NCI-H345 treated with DMSO at 0.1 percent for 48 hours (cell line): ENCODE data around the gene MCF2L.

Source experiments
- DNase-seq: peaks from one replicate; lab custom pipeline; 2025; ENCODE audit not compliant: unreplicated experiment; lab: John Stamatoyannopoulos, UW

Gene MCF2L

DNA sequence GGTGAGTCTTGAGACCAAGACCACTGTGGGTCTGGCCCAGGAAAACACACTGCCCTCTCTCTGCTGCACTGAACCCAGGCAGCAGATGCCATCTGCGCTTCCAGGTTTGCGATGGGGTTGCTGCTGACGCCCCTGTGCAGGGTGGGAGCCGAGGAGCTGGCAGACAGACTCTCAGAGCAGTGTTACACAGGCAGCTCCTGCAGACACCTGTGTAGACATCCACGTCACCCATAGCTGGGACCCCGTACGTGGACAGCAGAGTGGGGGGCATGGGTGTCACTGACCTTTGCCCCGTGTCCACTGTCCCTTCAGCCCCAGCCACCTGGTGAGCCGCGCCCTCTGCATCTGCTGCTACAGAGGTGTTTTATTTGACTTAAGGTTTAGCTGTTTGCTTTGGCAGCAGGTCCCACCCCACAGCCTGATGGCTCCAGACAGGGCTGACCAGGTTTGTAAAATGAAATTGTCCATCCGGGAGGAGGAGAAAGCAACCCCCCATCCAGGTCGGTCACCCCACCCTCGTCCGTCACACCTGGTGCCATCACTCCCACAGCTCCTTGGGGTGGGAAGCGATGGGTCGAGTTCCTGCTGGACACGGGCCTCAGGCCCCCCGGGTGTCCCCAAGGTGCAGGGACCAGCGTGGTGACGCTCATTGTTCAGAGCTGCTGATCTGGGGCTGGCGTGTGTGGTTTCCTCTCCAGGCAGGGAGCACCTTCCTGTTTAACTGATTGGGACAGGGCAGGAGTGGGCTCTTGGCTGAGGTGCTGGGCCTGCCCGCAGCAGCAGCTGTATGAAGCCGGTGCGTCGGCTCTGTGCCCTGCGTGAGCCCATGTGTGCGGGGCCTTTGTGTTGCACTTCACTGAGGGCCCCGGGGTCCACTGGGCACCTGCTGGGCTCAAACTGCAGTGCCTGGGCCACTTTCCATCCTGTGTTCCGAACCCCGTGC lies 28.4 kb downstream of the MCF2L start:
- no peak for DNase-seq

DNA sequence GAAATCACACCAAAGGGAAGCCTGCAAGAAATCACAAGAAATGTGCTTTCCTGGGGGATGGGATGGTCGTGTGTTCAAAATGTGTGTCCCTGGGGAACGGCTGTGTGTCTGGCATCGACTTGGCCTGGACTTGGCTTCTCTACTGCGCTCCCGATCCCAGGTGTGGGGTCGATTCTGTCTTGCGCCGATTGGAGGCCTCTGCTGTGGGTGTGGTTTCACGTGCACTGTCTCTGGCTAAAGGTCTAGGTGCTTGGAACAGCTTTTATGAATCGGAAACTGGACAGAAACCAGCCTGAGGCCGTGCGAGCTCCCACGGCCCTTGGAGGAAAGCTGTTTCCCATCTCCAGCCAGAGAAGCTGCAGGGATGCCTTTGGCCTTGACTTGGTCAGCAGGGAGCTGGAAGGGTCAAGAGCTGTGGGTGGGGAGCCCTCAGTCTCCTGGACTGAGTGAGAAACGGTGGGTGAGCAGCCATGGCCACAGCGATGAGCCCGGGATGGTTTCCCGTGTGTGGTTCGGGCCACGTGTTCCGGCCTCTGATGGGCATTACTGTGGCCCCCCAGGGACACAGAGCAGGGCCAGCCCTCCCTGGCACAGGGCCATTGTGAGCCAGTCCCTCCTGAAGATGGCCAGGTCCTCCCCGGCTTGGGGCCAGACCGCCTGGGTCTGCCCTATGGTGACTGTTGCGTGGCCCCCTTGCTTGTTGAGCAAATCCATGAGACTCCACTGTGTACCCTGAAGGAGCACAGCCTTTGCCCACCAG lies 29.7 kb downstream of the MCF2L start:
- no peak for DNase-seq

DNA sequence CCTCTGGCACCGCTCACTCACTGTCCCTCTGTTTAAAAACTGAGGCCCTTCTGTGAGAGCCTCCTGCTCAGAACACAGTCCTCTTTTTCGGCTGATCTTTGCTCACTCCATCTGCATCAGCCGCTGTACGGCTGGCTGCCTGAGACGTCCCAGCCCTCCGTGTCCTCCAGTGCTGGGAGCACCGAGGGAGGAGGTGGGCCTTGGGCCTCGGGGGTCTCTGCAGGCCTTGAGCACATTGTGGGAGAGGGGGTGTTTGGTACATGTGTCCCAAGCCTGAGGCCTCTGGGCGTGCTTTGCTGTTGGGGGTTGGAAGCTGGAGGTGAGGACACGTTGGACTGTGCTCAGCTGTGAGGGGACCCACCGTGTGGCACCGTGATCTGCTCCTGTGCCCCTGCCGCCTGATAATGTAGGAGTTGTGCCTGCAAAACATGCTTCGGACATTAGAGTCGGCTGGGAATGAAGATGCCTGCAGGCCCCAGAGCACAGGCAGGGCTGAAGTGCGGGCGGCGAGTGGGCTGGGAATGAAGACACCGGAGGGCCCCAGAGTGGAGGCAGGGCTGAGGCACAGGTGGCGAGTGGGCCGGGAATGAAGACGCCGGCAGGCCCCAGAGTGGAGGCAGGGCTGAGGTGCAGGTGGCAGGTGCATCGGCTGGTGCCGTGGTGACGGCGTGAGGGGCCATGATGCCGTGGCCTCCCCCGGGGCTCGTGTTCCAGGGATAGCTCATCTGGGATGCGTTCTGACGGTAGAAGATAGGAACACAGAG lies 30.6 kb downstream of the MCF2L start:
- DNase-seq = no peak

DNA sequence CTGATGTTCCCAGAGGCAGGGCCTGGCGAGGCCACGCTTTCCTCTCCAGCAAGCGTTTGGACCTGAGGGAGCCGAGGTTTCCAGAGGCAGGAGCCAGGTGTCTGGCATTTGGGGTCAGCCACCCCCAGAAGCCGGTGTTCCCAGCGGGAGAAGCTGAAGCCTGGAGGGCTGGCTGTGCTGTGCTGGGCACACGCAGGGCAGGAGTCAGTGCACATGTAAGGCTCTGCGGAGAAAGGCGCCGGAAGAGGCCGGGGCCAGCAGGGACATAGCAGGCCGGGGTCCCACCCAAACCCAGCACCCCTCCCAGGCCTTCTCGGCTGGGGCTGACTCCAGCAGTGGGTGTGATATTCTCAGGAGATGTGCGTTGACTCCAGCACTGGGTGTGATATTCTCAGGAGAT lies 31.6 kb downstream of the MCF2L start:
- no peak for DNase-seq

DNA sequence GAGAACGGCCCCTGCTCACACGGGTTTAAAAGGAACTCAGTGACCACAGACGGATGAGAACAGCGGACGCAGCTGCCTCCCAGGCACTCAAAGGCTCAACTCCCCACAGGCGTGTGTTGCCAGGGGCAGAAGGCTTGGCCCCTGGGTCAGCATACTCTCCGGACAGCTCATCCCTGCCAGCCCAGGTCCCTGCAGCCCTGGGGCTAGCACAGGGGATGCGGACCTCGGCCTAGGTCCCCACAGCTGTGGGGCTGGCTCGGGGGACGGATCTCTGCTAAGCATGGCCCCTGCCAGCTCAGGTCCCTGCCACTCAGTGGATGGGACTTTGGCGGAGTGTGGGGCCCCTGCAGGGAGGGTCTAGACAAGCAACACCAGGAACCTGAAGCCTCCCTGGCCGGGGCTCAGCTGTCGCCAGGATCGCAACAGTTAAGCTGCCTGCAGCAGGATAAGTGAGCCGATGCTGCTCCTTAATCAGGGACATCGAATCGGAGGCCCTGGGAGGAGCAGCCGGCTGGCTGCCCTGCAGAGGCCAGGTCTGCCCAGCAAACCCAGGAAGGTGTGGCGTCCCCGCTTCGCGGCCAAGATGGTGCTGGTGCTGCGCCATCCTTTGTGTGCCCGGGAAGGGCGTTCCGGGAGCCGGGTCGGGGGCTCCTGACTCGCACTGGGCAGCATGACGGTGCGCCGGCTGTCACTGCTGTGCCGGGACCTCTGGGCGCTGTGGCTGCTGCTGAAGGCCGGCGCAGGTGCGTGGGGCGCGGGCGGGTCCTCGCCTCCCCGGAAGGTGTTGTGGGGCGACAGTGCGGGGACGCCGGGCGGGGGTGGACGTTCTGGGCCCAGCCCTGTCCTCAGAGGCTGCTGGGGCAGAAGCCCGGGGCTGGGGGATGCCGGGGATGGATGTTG lies 32.5 kb downstream of the MCF2L start:
- DNase-seq = peak; percentile 85

DNA sequence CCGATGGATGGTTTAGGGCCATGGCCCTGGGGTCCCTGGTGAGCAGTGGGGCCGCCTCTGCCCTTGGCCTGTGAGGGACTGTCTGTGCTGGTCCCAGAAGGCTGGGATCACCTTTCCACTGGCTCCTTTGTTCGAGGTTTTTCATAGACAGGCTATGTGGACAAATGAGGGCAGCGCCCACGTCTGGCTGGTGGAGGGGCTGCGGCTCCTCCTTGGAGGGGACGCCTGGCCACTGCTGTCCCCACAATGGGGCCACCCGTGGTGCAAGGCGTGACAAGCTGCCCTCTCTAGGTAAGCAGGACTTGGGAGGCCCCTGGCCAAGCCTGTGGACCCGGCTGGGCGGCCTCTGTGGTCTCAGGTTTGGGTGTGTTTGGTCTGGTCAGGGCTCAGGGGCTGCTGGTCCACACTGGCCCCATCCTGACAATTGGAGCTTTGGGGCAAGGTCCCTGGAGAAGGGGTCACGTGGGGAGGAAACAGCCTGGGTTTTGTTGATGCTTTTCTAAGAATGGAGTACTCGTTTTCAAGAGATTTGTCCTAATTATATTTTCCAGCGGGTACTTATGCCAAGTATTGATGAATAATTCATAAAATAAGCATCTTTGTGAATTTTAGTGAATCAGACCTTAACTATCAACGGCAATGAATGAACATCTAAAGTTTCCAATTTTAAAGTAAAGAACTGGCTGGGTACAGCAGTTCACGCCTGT lies 33.3 kb downstream of the MCF2L start:
- DNase-seq = peak; percentile 52

DNA sequence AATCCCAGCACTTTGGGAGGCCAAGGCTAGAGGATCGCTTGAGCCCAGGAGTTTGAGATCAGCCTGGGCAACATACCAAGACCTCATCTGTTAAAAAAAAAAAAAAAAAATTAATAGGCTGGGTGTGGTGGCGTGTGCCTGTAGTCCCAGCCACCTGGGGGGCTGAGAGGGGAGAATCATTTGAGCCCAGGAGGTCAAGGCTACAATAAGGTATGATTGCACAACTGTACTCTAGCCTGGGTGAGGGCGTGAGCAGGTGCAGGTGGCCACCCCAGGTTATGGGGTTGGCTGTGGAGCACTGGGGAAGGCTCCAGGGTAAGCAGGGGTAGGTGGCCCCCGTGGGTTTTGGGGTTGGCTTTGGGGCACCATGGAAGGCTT lies 33.9 kb downstream of the MCF2L start:
- no peak for DNase-seq

DNA sequence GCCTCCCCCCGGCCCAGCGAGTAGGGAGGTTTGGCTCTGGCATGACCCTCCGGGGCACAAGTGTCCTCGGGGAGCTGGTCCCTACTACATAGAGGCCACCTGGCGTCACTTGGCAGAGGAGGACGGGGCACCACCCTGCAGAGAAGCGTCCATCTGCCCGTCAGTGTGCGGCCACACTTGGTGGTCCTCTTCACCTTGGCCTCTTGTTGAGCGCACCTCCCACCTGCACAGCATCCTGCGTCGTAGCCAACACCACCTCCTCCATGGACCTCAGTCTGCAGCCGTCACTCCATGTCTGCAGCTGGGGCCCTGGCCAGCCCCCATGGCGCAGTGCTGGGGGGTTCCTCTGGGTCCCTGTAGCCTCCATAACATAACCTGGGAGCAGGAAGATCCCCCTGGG lies 35.1 kb downstream of the MCF2L start:
- DNase-seq = no peak

DNA sequence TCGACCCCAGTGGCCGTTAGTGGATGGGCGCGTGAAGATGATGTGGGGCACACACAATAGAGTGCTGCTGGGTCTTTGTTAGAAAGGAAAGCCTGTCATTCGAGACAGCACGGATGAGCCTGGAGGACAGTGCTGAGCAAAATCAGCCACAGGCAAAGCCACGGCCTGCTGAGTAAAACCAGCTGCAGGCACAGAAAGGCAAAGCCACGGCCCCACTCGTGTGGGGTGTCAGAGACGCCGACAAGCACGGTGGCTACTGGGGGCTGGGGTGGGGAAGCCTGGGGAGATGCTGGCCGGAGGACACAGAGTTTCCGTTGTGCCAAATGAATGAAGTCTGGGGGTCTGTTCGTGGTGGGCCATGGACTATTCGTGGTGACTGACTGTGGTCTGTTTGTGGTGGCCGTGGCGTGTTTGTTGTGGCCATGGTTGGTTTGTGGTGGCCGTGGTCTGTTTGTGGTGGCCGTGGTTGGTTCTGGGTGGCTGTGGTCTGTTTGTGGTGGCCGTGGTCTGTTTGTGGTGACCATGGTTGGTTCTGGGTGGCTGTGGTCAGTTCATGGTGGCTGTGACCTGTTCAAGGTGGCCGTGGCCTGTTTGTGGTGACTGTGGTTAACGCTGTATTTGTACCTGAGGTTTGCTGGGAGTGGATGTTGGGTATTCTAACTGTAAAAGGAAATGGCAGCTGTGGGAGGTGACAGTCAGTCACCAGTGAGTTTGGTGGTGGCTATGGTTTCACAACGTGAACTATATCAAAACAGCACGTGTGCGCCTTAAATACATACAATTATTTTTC lies 36.3 kb downstream of the MCF2L start:
- no peak for DNase-seq

DNA sequence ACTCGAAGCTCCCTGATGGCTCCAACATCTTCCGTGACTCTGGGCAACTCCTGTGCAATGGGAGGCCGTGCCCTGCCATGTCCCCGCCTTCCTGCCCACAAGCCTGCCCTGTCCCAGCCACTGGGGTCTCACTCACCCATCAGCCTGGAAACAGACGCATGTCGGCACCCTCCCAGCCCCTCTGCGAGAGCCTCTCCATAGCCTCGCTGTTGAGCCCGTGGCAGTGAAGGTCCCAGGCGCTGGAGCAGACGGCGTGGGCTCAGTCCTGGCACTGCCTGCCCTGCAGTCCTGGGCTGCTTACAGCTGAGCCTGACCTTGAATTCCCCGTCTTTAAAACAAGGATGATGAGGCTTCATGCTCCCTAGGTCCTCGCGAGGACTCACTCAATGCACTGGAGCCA lies 37.0 kb downstream of the MCF2L start:
- DNase-seq = no peak

DNA sequence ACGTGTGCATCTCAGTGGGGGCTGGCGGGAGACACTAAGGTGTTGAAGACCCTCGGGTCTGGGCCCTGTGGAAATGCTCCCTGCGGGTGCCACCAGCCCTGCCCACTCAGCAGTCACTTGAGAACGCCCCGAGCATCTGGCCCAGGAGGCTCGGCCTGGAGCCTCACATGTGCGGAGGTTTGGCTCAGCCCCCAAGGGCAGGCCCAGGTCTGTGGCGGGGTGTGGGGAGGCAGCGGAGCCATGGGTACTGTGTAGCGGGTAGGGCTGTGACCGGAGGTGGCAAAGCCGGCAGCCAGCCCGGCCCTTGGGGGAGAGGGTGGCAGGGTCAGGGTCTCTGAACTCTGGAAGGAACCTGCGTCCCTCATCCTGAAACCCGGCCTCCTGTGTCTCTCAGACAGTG lies 37.6 kb downstream of the MCF2L start:
- no peak for DNase-seq

DNA sequence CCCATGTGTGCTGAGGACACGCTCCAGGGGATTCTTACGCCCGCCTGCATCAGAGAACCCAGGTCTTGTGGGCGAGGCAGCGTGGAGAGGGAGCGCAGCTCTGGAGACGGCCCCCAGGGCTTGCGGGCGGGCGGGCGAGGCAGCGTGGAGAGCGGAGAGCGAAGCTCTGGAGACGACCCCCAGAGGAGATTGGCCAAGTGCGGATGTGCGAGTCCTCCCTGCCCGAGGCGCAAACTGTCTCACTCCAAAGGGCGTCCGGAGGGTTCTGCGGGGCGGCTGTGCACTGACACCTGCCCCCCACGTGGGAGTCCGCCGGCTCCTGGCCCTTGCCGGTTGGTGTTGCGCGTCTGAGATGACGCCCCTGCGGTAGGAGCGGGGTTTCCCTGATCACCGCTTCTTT lies 39.8 kb downstream of the MCF2L start:
- no peak for DNase-seq

DNA sequence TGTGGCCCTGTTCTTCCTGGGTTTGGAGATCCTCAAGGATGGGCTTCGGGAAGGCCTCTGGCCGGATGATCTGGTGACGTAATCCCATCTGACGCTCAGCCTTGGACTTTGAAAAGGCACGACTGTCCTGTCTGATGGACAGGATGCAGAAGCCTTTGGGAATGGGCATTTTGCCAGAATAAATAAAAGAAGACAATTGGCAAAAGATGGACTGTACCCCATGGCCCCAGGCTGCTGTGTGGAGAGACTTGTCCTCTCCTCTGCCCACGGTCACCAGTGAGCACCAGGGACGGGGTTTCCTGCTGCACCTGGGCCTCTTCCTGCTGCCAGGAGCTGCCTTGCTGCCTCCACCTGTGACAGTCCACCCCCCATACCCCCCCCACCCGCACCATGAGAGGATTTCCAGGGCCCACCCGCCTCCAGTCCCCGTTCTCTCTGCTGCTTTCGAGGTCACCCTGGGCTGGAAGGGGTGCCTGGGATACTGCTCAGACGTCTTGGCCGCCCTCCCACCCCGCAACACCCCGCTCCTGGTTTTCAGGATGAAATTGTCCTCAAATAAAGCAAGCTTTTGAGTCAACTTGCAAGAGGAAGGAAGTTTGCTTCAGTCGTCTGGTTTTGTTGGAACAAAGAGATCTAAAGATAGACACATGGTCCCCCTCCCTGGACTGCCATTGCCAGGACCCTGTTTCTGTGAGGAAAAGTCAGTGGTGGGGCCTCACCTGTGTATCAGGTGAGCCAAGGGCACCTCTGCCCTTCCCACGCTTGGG lies 40.9 kb downstream of the MCF2L start:
- no peak for DNase-seq

DNA sequence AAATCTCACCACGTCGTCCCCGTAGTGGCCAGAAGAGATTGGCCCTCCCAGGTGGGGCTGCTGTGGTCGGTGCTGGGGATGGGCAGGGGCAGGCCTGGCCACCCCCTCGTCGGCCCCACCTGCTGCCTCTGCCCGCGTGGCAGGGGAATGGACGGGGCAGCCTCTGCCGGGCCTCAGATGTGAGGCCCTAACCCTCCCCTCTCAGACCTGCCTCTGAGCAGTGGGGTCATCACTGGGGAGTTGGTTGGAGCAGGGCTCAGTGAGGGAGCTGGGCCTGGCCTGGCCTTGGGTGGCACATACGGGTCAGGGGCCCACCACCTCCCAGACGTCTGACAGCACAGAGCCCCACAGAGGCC lies 41.5 kb downstream of the MCF2L start:
- no peak for DNase-seq

DNA sequence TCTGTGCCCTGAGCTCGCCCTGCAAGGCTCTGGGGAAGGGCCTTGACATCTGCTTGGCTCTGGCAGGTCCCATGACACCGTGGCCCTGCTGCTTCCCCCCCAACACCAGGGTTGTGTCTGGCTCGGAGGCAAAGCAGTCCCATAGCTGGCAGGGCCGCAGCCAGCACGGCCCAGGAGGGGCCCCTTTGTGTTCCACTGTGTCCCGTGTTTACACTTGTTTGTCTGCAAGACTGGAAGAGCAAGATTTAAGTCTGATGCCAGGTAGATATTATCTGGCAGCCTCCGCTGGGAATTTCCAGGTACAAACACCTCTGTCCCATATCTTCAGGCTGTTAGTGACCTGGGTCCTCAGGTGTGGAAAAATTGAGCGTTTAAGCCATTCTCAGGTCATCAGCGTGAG lies 44.3 kb downstream of the MCF2L start:
- DNase-seq = no peak

DNA sequence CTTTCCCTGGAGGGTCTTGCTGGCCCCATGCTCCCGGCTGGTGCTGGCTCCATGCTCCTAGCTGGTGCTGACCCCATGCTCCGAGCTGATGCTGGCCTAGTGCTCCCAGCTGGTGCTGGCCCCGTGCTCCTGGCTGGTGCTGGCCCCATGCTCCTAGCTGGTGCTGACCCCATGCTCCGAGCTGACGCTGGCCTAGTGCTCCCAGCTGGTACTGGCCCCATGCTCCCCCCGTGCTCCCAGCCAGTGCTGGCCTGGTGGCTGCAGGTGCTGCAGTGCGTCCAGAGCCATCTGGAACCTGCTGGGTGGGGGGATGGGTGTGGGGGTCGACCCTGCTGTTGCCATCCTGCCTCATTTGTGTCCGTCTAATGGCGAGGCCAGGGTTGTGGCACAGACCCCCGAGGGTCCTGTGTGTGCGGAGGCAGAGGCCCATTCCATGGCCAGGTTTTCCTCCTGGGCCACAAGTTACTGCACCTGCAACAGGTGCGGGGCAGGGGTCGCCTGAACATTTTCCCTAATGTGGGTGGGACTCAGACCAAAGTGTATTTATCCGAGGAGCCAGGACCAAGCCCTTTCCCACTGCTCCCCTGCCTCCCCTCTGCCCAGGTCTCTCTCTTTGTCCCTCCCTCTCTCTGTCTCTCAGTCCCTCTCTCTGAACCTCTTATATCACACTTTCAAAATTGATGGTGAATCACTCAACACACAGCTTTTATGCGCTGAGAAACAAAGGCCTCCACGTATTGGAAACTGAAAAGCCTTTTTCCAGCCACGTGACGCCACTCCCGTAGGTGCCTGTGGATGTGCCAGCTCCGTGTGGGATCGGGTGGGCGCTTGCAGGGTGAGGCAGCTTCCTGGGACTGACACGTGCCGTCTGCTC lies 45.1 kb downstream of the MCF2L start:
- DNase-seq = no peak
